Stomach (tissue), 9 donors: ENCODE data around the gene TRAPPC8. TPM values are rescaled to one million over a fixed set of nuclear protein-coding genes. Genes with fewer than 3 reads are reported as not detected.
"Not testable (repeated sequence)": the region's sequence is repeated elsewhere in the genome, so short reads cannot be mapped to it uniquely, and the experiment has no call there.

Source experiments
- DNase-seq, 2 donors: peaks; one replicate each; pipeline versions ENCODE4 v3.0.0 to v3.0.0-alpha.2; 2013 to 2019
- H3K27ac ChIP-seq, 5 donors: fragments of 200-600 bp in 4 of 5; sonication (generic) in 4 of 5; one replicate each; pipeline ENCODE4 v1.5.1; 2013 to 2019; ENCODE audit warnings: mild to moderate bottlenecking in 1 of 5, moderate library complexity in 1 of 5
- H3K27me3 ChIP-seq, 3 donors: fragments of 200-600 bp; sonication (generic); one replicate each; pipeline ENCODE4 v1.5.1; 2017 to 2019; ENCODE audit warnings: mixed run types in 1 of 3
- H3K36me3 ChIP-seq, 4 donors: fragments of 200-600 bp; sonication (generic); 1 replicate in 3 of 4; 2 replicates in 1 of 4; pipeline ENCODE4 v1.5.1; 2016 to 2019
- H3K4me1 ChIP-seq, 4 donors: fragments of 200-600 bp; sonication (generic); one replicate each; pipeline ENCODE4 v1.5.1; 2016 to 2019
- H3K4me3 ChIP-seq, 4 donors: fragments of 200-600 bp; sonication (generic) in 3 of 4; one replicate each; pipeline ENCODE4 v1.5.1; 2016 to 2019; ENCODE audit warnings: mild to moderate bottlenecking in 1 of 4
- H3K9me3 ChIP-seq, 4 donors: fragments of 200-600 bp; sonication (generic); one replicate each; pipeline ENCODE4 v1.5.1; 2016 to 2019
- CTCF ChIP-seq, 7 experiments: fragments of 450-650 bp in 4 of 7; fragments of 200-600 bp in 3 of 7; sonication (generic) in 3 of 7; IDR thresholded peaks; one replicate each; pipeline ENCODE4 v1.5.1; 2016 to 2019; ENCODE audit warnings: antibody characterized with exemption in 7 of 7, control low read depth in 2 of 7, mild to moderate bottlenecking in 1 of 7
- EP300 ChIP-seq: sonication (generic); formaldehyde crosslinking; IDR thresholded peaks from one replicate; pipeline ENCODE4 v1.6.1; 2017; ENCODE audit warnings: antibody characterized with exemption
- POLR2A ChIP-seq, 4 donors: fragments of 450-650 bp; IDR thresholded peaks; one replicate each; pipeline ENCODE4 v1.6.1; 2016; ENCODE audit warnings: antibody characterized with exemption in 4 of 4, control low read depth in 2 of 4, mild to moderate bottlenecking in 1 of 4, moderate library complexity in 1 of 4
- POLR2AphosphoS5 ChIP-seq, 3 donors: sonication (generic); formaldehyde crosslinking; IDR thresholded peaks; one replicate each; pipeline ENCODE4 v1.6.1; 2016; ENCODE audit warnings: antibody characterized with exemption in 3 of 3
- WGBS, 5 donors: extraction: QIAGEN DNeasy Blood & Tissue Kit in 3 of 5; methylation state at CpG; one replicate each; pipeline versions ENCODE4 v1.1.5 to v1.1.7; 2013 to 2018; 5-methylcytosine and 5-hydroxymethylcytosine counted together
- intact Hi-C: fragments of 100-400 bp; cut with DNase I; formaldehyde crosslinking; loops from one replicate; pipeline ENCODE4 v1.15.1; 2023; ENCODE audit warnings: low total_unique reads
- polyA plus RNA-seq, 3 donors: library from polyadenylated mRNA; stranded (reverse); fragments of 200-250 nt; gene quantifications; one replicate each; pipeline ENCODE4 v1.2.3, GENCODE V29; 2013
- total RNA-seq, 5 donors: library from RNA; depleted of rRNA; stranded (reverse); fragments of >200 nt; gene quantifications; one replicate each; pipeline versions ENCODE4 v1.1.0 to v1.2.3, GENCODE V29; 2014 to 2016
- donor health status: healthy with polysubstance abuse.
- donor health status: Bipolar disorder and iron deficiency.
- donor health status: healthy.

Gene TRAPPC8
- total and polyA plus RNA-seq, 8 donors, result 8.6 to 75.6 (median 37.2) TPM

GRCh38 chr18:31973929-31974546, 31.1 kb upstream of the TRAPPC8 start:
- DNase-seq, result no peak
- no peak overlapping the region for H3K27ac ChIP-seq
- 79 to 98% (median 97%) methylated on average over 4 of the region's 4 CpGs for WGBS, 5 donors
- TF ChIP-seq EP300, result no peak
- TF ChIP-seq CTCF (IDR thresholded peaks at IDR 0.05), result no peak
- TF ChIP-seq POLR2AphosphoS5 (IDR thresholded peaks at IDR 0.05), result no peak
- TF ChIP-seq POLR2A (IDR thresholded peaks at IDR 0.05), result no peak
- intact Hi-C loops, result no loop called here
- no peaks in the 10 kb centered on the region for H3K27me3 ChIP-seq
- no peak overlapping the region for H3K4me3 ChIP-seq
- no peaks in the 10 kb centered on the region for H3K36me3 ChIP-seq
- H3K4me1 ChIP-seq, result no peaks in the 10 kb centered on the region
- peaks cover 16 to 42% (median 33%) of the 10 kb centered on the region in 4 donors for H3K9me3 ChIP-seq

DNA sequence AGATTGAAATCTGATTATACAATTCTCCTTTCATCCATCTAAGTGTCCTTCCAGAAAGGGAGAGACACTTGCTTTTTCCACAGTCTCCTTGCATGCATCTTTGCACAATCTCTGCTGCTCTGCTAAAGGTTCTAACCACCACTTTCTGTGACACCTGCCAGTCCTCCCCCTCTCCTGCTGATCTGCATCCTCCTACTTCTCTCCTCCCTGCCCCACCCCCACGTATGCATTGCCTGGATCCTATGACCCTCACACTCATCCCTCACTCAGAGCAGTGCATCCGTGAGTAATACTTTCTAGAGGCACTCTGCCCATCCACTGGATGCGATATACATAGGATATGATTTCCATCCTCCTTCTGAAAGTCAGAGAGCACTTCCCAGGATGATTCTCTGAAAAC, 27.7 kb upstream of the TRAPPC8 start:
- Histone ChIP-seq H3K27me3 (no peaks in the 10 kb centered on the region), H3K27ac (no peak overlapping the region), H3K36me3 (no peaks in the 10 kb centered on the region), H3K9me3 (peaks cover 10 to 30% (median 23%) of the 10 kb centered on the region in 4 donors), H3K4me3 (no peak overlapping the region), H3K4me1 (no peaks in the 10 kb centered on the region)
- 56 to 73% (median 70%) methylated on average over 3 of the region's 3 CpGs for WGBS, 5 donors
- DNase-seq, result no peak
- intact Hi-C loops, result no loop called here
- TF ChIP-seq POLR2A (IDR thresholded peaks at IDR 0.05) (no peak), EP300 (no peak), CTCF (IDR thresholded peaks at IDR 0.05) (no peak), POLR2AphosphoS5 (IDR thresholded peaks at IDR 0.05) (no peak)

GRCh38 chr18:31965316-31965970, 22.5 kb upstream of the TRAPPC8 start:
- no peak for TF ChIP-seq CTCF (IDR thresholded peaks at IDR 0.05)
- no peak for TF ChIP-seq EP300
- no peak for TF ChIP-seq POLR2A (IDR thresholded peaks at IDR 0.05)
- TF ChIP-seq POLR2AphosphoS5 (IDR thresholded peaks at IDR 0.05), result no peak
- H3K27ac ChIP-seq, result no peak overlapping the region
- no peaks in the 10 kb centered on the region for H3K4me1 ChIP-seq
- DNase-seq, result no peak
- intact Hi-C loops, result no loop called here
- no peaks in the 10 kb centered on the region for H3K36me3 ChIP-seq
- no peak overlapping the region for H3K4me3 ChIP-seq
- H3K27me3 ChIP-seq, result no peaks in the 10 kb centered on the region
- 30 to 55% (median 49%) methylated on average over 5 of the region's 5 CpGs for WGBS, 5 donors
- no peaks in the 10 kb centered on the region for H3K9me3 ChIP-seq

- Histone ChIP-seq H3K9me3 (no peaks in the 10 kb centered on the region), H3K36me3 (no peaks in the 10 kb centered on the region), H3K27me3 (no peaks in the 10 kb centered on the region), H3K4me1 (no peaks in the 10 kb centered on the region), H3K27ac (peak overlapping the region; percentile 50 to 79 (median 66)), H3K4me3 (no peak overlapping the region)
- TF ChIP-seq POLR2AphosphoS5 (IDR thresholded peaks at IDR 0.05) (peak in 1 of 3 donors; percentile 16), EP300 (no peak)
- intact Hi-C loops, result no loop called here
- peak in 1 of 2 donors; percentile 59 for DNase-seq
These were observed 14.8 kb upstream of the TRAPPC8 start for GRCh38 chr18:31957728-31958127.

DNA sequence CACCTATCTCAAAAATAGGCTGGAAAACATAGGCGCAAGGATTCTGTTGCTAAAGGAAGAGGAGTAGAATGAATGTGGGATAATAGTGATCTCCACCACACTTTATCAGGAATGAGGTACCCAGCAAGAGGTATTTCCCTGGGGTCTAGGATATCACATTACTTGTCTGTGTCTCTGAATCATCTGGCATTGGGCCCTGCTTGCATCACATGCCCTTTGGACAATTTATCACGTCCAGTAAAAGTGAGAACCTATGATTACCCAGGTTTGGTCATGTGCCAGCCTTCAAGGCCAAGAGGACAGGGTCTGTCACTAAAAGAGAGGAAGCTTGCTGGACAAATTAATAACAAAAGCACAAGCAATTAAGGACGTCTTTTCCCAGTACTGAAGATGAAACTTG, 11.4 kb upstream of the TRAPPC8 start:
- Histone ChIP-seq H3K36me3 (no peaks in the 10 kb centered on the region), H3K9me3 (no peaks in the 10 kb centered on the region), H3K4me3 (no peak overlapping the region), H3K4me1 (no peaks in the 10 kb centered on the region), H3K27ac (no peak overlapping the region), H3K27me3 (no peaks in the 10 kb centered on the region)
- peak in 1 of 2 donors; percentile 33 for DNase-seq
- TF ChIP-seq POLR2A (IDR thresholded peaks at IDR 0.05) (no peak), EP300 (no peak), CTCF (IDR thresholded peaks at IDR 0.05) (no peak), POLR2AphosphoS5 (IDR thresholded peaks at IDR 0.05) (no peak)
- intact Hi-C loops, result no loop called here
- 48 to 56% (median 55%) methylated on average over 3 of the region's 3 CpGs for WGBS, 5 donors

DNA sequence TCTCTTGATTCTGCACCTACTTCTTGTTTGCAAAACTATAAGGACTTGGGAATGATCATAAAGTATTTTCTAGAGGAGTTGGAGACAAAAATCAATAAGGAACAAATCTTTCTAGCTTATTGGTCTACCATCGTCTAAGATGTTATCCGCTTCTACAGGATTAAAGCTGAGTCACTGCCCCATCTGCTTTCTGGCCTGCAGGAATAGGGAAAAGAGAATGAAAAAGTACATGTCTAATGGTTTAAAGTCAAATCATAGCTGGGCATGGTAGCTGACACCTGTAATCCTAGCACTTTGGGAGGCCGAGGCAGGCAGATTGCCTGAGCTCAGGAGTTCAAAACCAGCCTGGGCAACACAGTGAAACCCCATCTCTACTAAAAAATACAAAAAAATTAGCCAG, 10.8 kb upstream of the TRAPPC8 start:
- H3K27ac ChIP-seq, H3K9me3 ChIP-seq, intact Hi-C loops, DNase-seq, H3K36me3 ChIP-seq, H3K4me1 ChIP-seq, H3K4me3 ChIP-seq, H3K27me3 ChIP-seq: not testable (repeated sequence)
- 79 to 94% (median 94%) methylated on average over 3 of the region's 3 CpGs for WGBS, 5 donors
